RWPE2 (cell line): ENCODE data around the gene OR6C75.
"Not testable (repeated sequence)": the region's sequence is repeated elsewhere in the genome, so short reads cannot be mapped to it uniquely, and the experiment has no call there.

Source experiments
- ATAC-seq: fragments of 200-7000 bp; cut with Tn5 transposase; 3 replicates; pipeline ENCODE4 v1.9.1; 2021; ENCODE audit warnings: low read depth
- DNase-seq: peaks from one replicate; pipeline ENCODE4 v3.0.0-alpha.2; 2020; ENCODE audit warnings: low spot score
- H3K27ac ChIP-seq: fragments of 450-650 bp; 2 replicates; pipeline ENCODE4 v1.5.1; 2017; ENCODE audit warnings: mild to moderate bottlenecking; ENCODE audit not compliant: poor library complexity, severe bottlenecking
- H3K27me3 ChIP-seq: fragments of 250-450 bp; sonication (Bioruptor Pico); 2 replicates; pipeline ENCODE4 v1.5.1; 2021; ENCODE audit warnings: mild to moderate bottlenecking, moderate library complexity; ENCODE audit not compliant: insufficient read depth, poor library complexity, severe bottlenecking
- H3K36me3 ChIP-seq: fragments of 250-450 bp; sonication (Bioruptor Pico); 2 replicates; pipeline ENCODE4 v1.5.1; 2020; ENCODE audit warnings: low read depth, mild to moderate bottlenecking, moderate library complexity
- H3K4me1 ChIP-seq: fragments of 250-450 bp; sonication (Bioruptor Pico); 2 replicates; pipeline ENCODE4 v1.5.1; 2021; ENCODE audit warnings: mild to moderate bottlenecking, moderate library complexity; ENCODE audit not compliant: insufficient read depth, poor library complexity, severe bottlenecking
- H3K4me3 ChIP-seq: fragments of 250-450 bp; sonication (Bioruptor Pico); 2 replicates; pipeline ENCODE4 v1.5.1; 2021; ENCODE audit warnings: mild to moderate bottlenecking, moderate library complexity; ENCODE audit not compliant: severe bottlenecking
- H3K9me3 ChIP-seq: fragments of 250-450 bp; sonication (Bioruptor Pico); 2 replicates; pipeline ENCODE4 v1.5.1; 2021; ENCODE audit warnings: mild to moderate bottlenecking, moderate library complexity; ENCODE audit not compliant: severe bottlenecking
- TF ChIP-seq, protein P1 (sequence below): fragments of 450-650 bp; IDR thresholded peaks from one replicate; pipeline ENCODE4 v1.5.1; 2017; ENCODE audit warnings: mild to moderate bottlenecking, moderate library complexity; ENCODE audit not compliant: poor library complexity, severe bottlenecking

OR6C75 gene

DNA sequence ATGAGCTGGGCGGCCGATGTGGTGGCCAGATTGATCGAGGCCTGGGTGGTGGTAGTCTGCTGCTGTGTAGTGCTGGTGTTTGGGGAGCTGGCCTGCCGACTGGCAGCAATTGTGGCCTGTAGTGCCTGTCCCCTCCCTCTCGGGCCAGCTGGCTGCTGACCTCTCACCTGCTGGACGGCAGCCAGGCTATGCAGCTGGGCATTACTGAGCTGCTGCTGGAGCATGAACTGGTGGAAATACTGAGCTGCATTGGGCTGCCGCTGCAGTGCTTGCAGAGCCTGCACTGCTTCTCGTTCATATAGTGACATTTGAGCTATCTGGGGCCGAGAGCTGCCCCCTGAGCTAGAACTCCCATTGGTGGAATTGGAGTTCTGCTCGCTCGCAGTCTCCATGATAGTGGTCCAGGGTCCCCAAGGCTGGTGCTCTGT lies 51.6 kb downstream of the OR6C75 start:
- peaks cover 25% of the 10 kb centered on the region for H3K27me3 ChIP-seq
- H3K36me3 ChIP-seq, H3K9me3 ChIP-seq, H3K4me3 ChIP-seq, H3K27ac ChIP-seq, H3K4me1 ChIP-seq, DNase-seq, ATAC-seq: not testable (repeated sequence)

DNA sequence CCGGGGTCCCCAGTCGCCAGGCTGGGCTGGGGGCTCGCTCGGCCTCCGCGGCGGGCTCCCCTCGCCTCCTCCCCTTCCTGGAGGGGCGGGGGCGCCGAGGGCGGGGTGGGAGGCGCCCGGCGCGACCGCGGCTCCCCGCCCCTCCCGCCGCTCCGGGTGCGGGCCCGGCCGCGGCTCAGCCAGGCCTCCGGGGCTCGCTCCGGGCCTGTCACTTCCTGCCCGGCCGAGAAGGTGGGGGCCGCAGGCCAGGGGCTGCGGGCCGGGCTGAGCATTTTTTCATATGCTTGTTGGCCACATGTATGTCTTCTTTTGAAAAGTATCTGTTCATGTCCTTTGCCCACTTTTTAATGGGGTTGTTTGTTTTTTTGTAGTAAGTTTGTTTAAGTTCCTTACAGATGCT lies 52.1 kb downstream of the OR6C75 start:
- DNase-seq, H3K27ac ChIP-seq, H3K4me1 ChIP-seq, H3K36me3 ChIP-seq, ATAC-seq, H3K9me3 ChIP-seq, H3K4me3 ChIP-seq: not testable (repeated sequence)
- peaks cover 25% of the 10 kb centered on the region for H3K27me3 ChIP-seq

DNA sequence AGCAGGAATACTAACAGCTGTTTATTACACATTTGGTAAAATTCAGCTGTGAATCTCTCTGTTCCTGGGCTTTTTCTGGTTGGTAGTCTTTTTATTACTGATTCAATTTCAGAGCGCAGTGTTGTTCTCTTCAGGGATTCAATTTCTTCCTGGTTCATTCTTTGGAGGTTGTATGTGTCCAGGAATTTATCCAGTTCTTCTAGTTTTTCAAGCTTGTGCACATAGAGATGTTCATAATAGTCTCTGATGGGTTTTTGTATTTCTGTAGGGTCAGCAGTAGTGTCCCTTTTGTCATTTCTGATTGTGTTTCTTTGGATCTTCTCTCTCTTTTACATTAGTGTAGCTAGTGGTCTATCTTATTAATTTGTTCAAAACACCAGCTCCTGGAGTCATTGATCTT lies 54.2 kb downstream of the OR6C75 start:
- H3K36me3 ChIP-seq = no peaks in the 10 kb centered on the region
- ATAC-seq = no peak
- H3K27me3 ChIP-seq = peaks cover 25% of the 10 kb centered on the region
- TF ChIP-seq, protein P1, sequence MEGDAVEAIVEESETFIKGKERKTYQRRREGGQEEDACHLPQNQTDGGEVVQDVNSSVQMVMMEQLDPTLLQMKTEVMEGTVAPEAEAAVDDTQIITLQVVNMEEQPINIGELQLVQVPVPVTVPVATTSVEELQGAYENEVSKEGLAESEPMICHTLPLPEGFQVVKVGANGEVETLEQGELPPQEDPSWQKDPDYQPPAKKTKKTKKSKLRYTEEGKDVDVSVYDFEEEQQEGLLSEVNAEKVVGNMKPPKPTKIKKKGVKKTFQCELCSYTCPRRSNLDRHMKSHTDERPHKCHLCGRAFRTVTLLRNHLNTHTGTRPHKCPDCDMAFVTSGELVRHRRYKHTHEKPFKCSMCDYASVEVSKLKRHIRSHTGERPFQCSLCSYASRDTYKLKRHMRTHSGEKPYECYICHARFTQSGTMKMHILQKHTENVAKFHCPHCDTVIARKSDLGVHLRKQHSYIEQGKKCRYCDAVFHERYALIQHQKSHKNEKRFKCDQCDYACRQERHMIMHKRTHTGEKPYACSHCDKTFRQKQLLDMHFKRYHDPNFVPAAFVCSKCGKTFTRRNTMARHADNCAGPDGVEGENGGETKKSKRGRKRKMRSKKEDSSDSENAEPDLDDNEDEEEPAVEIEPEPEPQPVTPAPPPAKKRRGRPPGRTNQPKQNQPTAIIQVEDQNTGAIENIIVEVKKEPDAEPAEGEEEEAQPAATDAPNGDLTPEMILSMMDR = no peak
- no peaks in the 10 kb centered on the region for H3K9me3 ChIP-seq
- no peaks in the 10 kb centered on the region for H3K4me1 ChIP-seq
- no peak overlapping the region for H3K27ac ChIP-seq
- no peak overlapping the region for H3K4me3 ChIP-seq
- DNase-seq = no peak
